T-cell (primary cell): ENCODE data around the gene STK33. TPM values are rescaled to one million over a fixed set of nuclear protein-coding genes. Genes with fewer than 3 reads are reported as not detected.

Source experiments
- ATAC-seq, 4 experiments: fragments of 200-7000 bp in 3 of 4; fragments of 150-1000 bp in 1 of 4; cut with Tn5 transposase; replicated peaks in 1 of 4; 1 replicate in 3 of 4; 2 replicates in 1 of 4; pipeline ENCODE4 v1.10.0; 2021; ENCODE audit warnings: moderate library complexity in 3 of 4, mild to moderate bottlenecking in 2 of 4, moderate number of reproducible peaks in 1 of 4
- CTCF ChIA-PET, 2 donors: fragments of 300-600 bp; sonication (Branson Sonifier 250); formaldehyde crosslinking; loops; one replicate each; lab custom pipeline; 2022; ENCODE audit warnings: antibody characterized with exemption in 2 of 2; lab: Charles Lee
- POLR2A ChIA-PET, 2 donors: fragments of 300-600 bp; sonication (Branson Sonifier 250); formaldehyde crosslinking; loops; one replicate each; lab custom pipeline; 2022; ENCODE audit warnings: antibody characterized with exemption in 2 of 2; lab: Charles Lee
- DNase-seq, 35 experiments: peaks; one replicate each; pipeline versions ENCODE4 v3.0.0 to v3.0.0-alpha.2; 2013 to 2023
- H3K27ac ChIP-seq: one replicate; pipeline ENCODE4 v1.5.1; 2013; ENCODE audit warnings: low read length
- H3K27me3 ChIP-seq, 2 experiments: replicated peaks in 1 of 2; 1 replicate in 1 of 2; 2 replicates in 1 of 2; pipeline versions ENCODE4 v1.6.1 to v1.7.0; 2013; ENCODE audit warnings: low read length in 1 of 2, mixed read lengths in 1 of 2; ENCODE audit not compliant: control insufficient read depth in 2 of 2, insufficient read depth in 2 of 2; ENCODE audit errors: extremely low read depth in 1 of 2
- H3K36me3 ChIP-seq, 2 donors: 1 replicate in 1 of 2; 2 replicates in 1 of 2; pipeline versions ENCODE4 v1.6.1 to v1.7.0; 2013; ENCODE audit warnings: low read length in 1 of 2; ENCODE audit not compliant: control insufficient read depth in 2 of 2, insufficient read depth in 1 of 2; ENCODE audit errors: extremely low read depth in 1 of 2
- H3K4me1 ChIP-seq, 2 experiments: 1 replicate in 1 of 2; 2 replicates in 1 of 2; pipeline versions ENCODE4 v1.6.1 to v1.7.0; 2013; ENCODE audit warnings: low read length in 2 of 2, mixed read lengths in 1 of 2; ENCODE audit not compliant: insufficient read depth in 2 of 2, control insufficient read depth in 1 of 2; ENCODE audit errors: extremely low read depth in 1 of 2
- H3K4me3 ChIP-seq, 2 donors: 1 replicate in 1 of 2; 2 replicates in 1 of 2; pipeline versions ENCODE4 v1.5.1 to v1.7.0; 2013; ENCODE audit warnings: mild to moderate bottlenecking in 2 of 2, low read length in 1 of 2, moderate library complexity in 1 of 2; ENCODE audit not compliant: control insufficient read depth in 1 of 2; ENCODE audit errors: extremely low read depth in 1 of 2
- H3K9me3 ChIP-seq: 2 replicates; pipeline ENCODE4 v1.7.0; 2013
- H3K27ac Mint-ChIP-seq, 2 donors: one replicate each; pipeline ENCODE4 v1.8.0; 2020 to 2021; ENCODE audit warnings: mild to moderate bottlenecking in 2 of 2, mixed read lengths in 2 of 2
- H3K27me3 Mint-ChIP-seq, 2 donors: one replicate each; pipeline ENCODE4 v1.8.0; 2021 to 2022; ENCODE audit warnings: mixed read lengths in 2 of 2
- H3K36me3 Mint-ChIP-seq: one replicate; pipeline ENCODE4 v1.8.0; 2021; ENCODE audit warnings: mixed read lengths
- H3K4me1 Mint-ChIP-seq, 3 donors: one replicate each; pipeline ENCODE4 v1.8.0; 2020 to 2022; ENCODE audit warnings: mixed read lengths in 3 of 3, mild to moderate bottlenecking in 1 of 3
- H3K4me3 Mint-ChIP-seq, 3 donors: one replicate each; pipeline ENCODE4 v1.8.0; 2020 to 2022; ENCODE audit warnings: mild to moderate bottlenecking in 3 of 3, mixed read lengths in 3 of 3, moderate library complexity in 3 of 3
- H3K9me3 Mint-ChIP-seq, 3 donors: one replicate each; pipeline ENCODE4 v1.8.0; 2020 to 2022; ENCODE audit warnings: mixed read lengths in 3 of 3
- WGBS: methylation state at CpG from one replicate; pipeline ENCODE4 v1.1.5; 2013; ENCODE audit warnings: missing lambda C conversion rate; ENCODE audit not compliant: insufficient coverage; 5-methylcytosine and 5-hydroxymethylcytosine counted together
- total RNA-seq, 35 experiments: library from RNA in 6 of 35; stranded (reverse) in 6 of 35; fragments of 120-200 nt in 1 of 35; gene quantifications; one replicate each; pipeline versions ENCODE4 v1.2.1 to v1.2.4 and lab custom pipeline; 2013 to 2026

Gene STK33
- total RNA-seq, 5 donors from 2014 or later (not counting 1 experiment from before 2014, with no cell fraction given): 0.30 to 1.5 (median 1.3) TPM

DNA sequence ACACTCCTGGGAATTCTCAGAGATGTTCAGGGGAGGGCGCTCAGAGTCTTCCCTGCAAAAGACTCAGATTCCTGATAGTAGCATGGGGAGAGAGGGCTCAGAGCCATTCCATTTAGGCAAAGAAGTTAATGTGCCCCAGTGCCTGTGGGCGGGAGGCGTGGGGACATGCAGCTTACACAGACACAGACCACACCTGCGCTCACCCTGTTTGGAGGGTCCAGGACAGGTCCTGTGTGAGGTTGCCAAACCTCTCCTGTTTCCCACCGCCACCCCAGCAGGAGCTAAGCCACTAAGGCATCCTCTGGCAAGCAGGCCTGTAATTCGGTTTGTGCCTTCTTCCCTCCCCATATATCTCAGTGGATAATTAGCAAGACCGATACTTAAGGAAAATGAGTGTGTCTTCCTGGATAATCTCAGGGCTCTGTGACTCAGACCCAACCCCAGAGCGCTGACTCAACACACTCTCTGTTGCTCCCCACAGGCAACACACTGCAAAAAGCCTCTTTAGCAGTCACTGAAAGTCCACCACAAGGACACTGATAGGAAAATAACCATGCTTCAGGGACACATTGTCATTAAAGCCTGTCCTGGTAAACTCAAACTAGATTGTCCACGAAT lies 211.5 kb downstream of the STK33 start:
- Mint-ChIP-seq H3K27me3 (peaks cover 4 to 8% of the 10 kb centered on the region in 2 donors), H3K36me3 (no peaks in the 10 kb centered on the region), H3K4me3 (no peak overlapping the region), H3K27ac (no peak overlapping the region), H3K4me1 (no peaks in the 10 kb centered on the region), H3K9me3 (no peaks in the 10 kb centered on the region)
- Histone ChIP-seq H3K27ac (no peak overlapping the region), H3K4me1 (no peaks in the 10 kb centered on the region), H3K9me3 (no peaks in the 10 kb centered on the region), H3K4me3 (no peak overlapping the region), H3K36me3 (no peaks in the 10 kb centered on the region), H3K27me3 (no peaks in the 10 kb centered on the region)
- ChIA-PET POLR2A (no interaction called here), CTCF (no interaction called here)
- WGBS: 80% methylated on average over 6 of the region's 9 CpGs
- DNase-seq (no peak), ATAC-seq (no peak)

DNA sequence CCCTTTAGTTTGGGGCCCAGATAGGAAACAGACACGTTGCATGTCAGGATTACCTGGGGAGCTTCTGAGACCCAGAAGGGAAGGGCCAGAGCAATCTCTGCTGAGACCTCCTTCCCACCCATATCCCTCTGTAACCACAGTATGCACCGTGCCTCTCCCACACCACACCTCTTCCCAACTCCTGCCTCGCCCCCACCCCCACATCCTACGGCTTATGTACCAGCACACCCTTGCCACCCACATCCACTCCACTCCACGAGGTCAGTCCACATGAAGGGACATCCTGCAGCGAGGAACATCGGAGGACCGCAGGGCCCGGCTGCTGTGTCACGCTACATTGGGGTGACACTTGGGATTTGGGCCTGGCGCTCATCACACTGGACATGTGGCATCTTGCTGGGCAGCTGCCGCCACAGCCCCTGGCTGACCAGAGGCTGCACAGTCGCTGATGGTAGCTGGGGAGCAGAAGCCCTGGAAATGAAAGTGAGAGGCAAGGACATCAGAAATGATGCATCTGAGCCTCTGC lies 212.1 kb downstream of the STK33 start:
- no peak for DNase-seq
- Histone ChIP-seq H3K9me3 (no peaks in the 10 kb centered on the region), H3K4me1 (no peaks in the 10 kb centered on the region), H3K4me3 (no peak overlapping the region), H3K27ac (no peak overlapping the region), H3K36me3 (no peaks in the 10 kb centered on the region), H3K27me3 (no peaks in the 10 kb centered on the region)
- Mint-ChIP-seq H3K27me3 (peaks cover 4 to 8% of the 10 kb centered on the region in 2 donors), H3K4me1 (no peaks in the 10 kb centered on the region), H3K27ac (no peak overlapping the region), H3K9me3 (no peaks in the 10 kb centered on the region), H3K36me3 (no peaks in the 10 kb centered on the region), H3K4me3 (no peak overlapping the region)
- peak in 1 of 4 experiments; percentile 20 for ATAC-seq
- ChIA-PET CTCF (no interaction called here), POLR2A (no interaction called here)
- 80% methylated on average over 13 of the region's 13 CpGs for WGBS

DNA sequence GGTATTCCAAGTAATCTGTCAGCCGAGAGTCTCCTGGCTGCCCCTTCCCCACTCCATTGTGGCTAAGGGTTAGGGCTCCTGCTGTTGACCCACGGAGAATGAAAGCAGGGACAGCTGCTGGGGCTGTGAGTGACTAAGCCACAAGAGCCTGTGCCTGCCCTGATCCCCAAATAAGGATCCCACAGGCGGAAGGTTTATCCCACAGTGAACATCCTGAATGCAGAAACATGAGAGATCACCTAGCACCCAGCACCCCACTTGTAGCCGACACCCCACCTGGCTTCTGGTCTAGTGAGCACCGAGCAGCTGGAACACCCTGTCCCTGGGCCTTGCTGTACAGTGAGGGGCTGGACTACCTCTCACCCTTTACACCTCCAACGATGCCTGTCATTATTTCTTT lies 212.7 kb downstream of the STK33 start:
- Histone ChIP-seq H3K4me1 (no peaks in the 10 kb centered on the region), H3K27me3 (no peaks in the 10 kb centered on the region), H3K27ac (no peak overlapping the region), H3K36me3 (no peaks in the 10 kb centered on the region), H3K4me3 (no peak overlapping the region), H3K9me3 (no peaks in the 10 kb centered on the region)
- WGBS: 67% methylated on average over 1 of the region's 6 CpGs
- Mint-ChIP-seq H3K4me3 (no peak overlapping the region), H3K36me3 (no peaks in the 10 kb centered on the region), H3K27me3 (peaks cover 4 to 8% of the 10 kb centered on the region in 2 donors), H3K27ac (no peak overlapping the region), H3K4me1 (no peaks in the 10 kb centered on the region), H3K9me3 (no peaks in the 10 kb centered on the region)
- DNase-seq (no peak), ATAC-seq (no peak)
- ChIA-PET POLR2A (no interaction called here), CTCF (no interaction called here)

DNA sequence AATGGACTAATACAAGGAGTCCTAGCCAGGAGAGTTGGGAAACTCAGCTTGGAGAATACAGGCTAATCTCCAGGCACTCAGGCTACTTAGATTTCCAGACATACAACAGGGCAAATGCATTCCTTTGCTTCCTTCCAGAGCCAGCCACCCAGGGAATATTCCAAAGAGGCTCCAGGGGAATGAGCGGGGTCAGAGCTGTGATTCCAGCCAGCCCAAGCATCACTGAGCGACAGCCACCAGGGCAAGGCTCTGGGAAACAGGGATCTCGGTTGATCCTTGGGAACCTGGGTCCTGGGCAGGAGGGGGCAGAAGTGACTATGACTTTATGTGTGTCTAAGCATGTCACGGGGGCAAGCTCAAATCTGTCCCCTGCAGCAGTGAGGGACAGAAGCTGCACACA lies 218.1 kb downstream of the STK33 start:
- H3K4me1 Mint-ChIP-seq: no peaks in the 10 kb centered on the region
- Histone ChIP-seq H3K4me3 (no peak overlapping the region), H3K4me1 (no peaks in the 10 kb centered on the region), H3K27ac (no peak overlapping the region), H3K27me3 (peaks cover 0 to 2% of the 10 kb centered on the region in 2 experiments), H3K9me3 (no peaks in the 10 kb centered on the region), H3K36me3 (no peaks in the 10 kb centered on the region)
- ChIA-PET POLR2A (no interaction called here), CTCF (interaction anchor here in 1 of 2 donors (0.6 kb wide), 1 partner anchor 135 kb away, joined by 3 read pairs; no protein-coding TSS in a partner anchor)
- peaks cover 7 to 9% of the 10 kb centered on the region in 2 donors for H3K27me3 Mint-ChIP-seq
- WGBS: 70% methylated on average over 3 of the region's 4 CpGs
- no peaks in the 10 kb centered on the region for H3K9me3 Mint-ChIP-seq
- H3K36me3 Mint-ChIP-seq: no peaks in the 10 kb centered on the region
- DNase-seq (no peak), ATAC-seq (no peak)
- no peak overlapping the region for H3K4me3 Mint-ChIP-seq
- no peak overlapping the region for H3K27ac Mint-ChIP-seq

- H3K27me3 ChIP-seq: peaks cover 0 to 2% of the 10 kb centered on the region in 2 experiments
- Mint-ChIP-seq H3K4me1 (no peaks in the 10 kb centered on the region), H3K27ac (no peak overlapping the region), H3K36me3 (no peaks in the 10 kb centered on the region), H3K27me3 (peaks cover 7 to 9% of the 10 kb centered on the region in 2 donors), H3K4me3 (no peak overlapping the region), H3K9me3 (no peaks in the 10 kb centered on the region)
- no peaks in the 10 kb centered on the region for H3K36me3 ChIP-seq
- WGBS: no CpG with 5 or more reads among the region's 3 CpGs
- H3K4me3 ChIP-seq: no peak overlapping the region
- H3K9me3 ChIP-seq: no peaks in the 10 kb centered on the region
- POLR2A ChIA-PET: no interaction called here
- no peak for ATAC-seq
- no peak overlapping the region for H3K27ac ChIP-seq
- CTCF ChIA-PET: interaction anchor here in 1 of 2 donors (0.6 kb wide), 1 partner anchor 134 kb away, joined by 3 read pairs; no protein-coding TSS in a partner anchor
- DNase-seq: no peak
- H3K4me1 ChIP-seq: no peaks in the 10 kb centered on the region
Observed at GRCh38 chr11:8375460-8375859, 218.6 kb downstream of the STK33 start.

DNA sequence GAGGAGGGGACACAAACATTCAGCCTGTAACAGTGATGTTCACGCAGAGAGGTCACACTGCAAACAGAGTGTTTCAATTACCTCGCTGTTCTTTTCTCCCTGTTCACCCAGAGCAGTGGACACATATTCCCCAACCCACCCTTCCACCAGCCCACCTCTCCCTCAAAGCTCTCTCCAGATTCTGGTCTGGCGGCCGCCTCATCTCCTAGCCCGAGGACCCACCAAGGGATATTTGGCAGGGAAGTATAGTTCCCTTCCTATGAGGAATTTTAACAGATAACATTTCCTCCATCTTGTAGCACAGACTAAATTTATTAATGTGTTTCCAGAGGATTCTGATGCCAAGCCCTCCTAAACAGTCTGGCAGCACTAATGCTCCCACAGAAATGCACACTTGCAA lies 219.3 kb downstream of the STK33 start:
- ChIA-PET CTCF (no interaction called here), POLR2A (no interaction called here)
- peaks cover 7 to 9% of the 10 kb centered on the region in 2 donors for H3K27me3 Mint-ChIP-seq
- Histone ChIP-seq H3K4me3 (no peak overlapping the region), H3K36me3 (no peaks in the 10 kb centered on the region), H3K27me3 (peaks cover 0 to 2% of the 10 kb centered on the region in 2 experiments), H3K9me3 (no peaks in the 10 kb centered on the region), H3K27ac (no peak overlapping the region), H3K4me1 (no peaks in the 10 kb centered on the region)
- H3K4me3 Mint-ChIP-seq: no peak overlapping the region
- no peak for ATAC-seq
- no peaks in the 10 kb centered on the region for H3K4me1 Mint-ChIP-seq
- no peak for DNase-seq
- no peak overlapping the region for H3K27ac Mint-ChIP-seq
- no peaks in the 10 kb centered on the region for H3K36me3 Mint-ChIP-seq
- H3K9me3 Mint-ChIP-seq: no peaks in the 10 kb centered on the region
- 80% methylated on average over 2 of the region's 5 CpGs for WGBS
